H1 (cell line): ENCODE results near the gene KCNJ5.

Source experiments
- ASH2L ChIP-seq: fragments of 200-600, 300-600 bp; sonication (generic); IDR thresholded peaks from one replicate; pipeline ENCODE4 v1.7.1; 2017; ENCODE audit warnings: low read length
- CBX5 ChIP-seq: fragments of 300-800, 300-1000 bp; sonication (generic); IDR thresholded peaks from 2 replicates; pipeline ENCODE4 v1.7.1; 2016; ENCODE audit warnings: antibody characterized with exemption, low read length, low read depth
- CHD1 ChIP-seq: IDR thresholded peaks from 2 replicates; pipeline ENCODE4 v1.6.1; 2012; ENCODE audit warnings: low read depth, low read length, improper control_type of control experiment
- CHD2 ChIP-seq: IDR thresholded peaks from 2 replicates; pipeline ENCODE4 v1.6.1; 2012; ENCODE audit warnings: low read length, improper control_type of control experiment
- CREB1 ChIP-seq: IDR thresholded peaks from 2 replicates; pipeline ENCODE4 v1.6.1; 2012; ENCODE audit warnings: inconsistent platforms
- POLR2A ChIP-seq, 2 experiments: IDR thresholded peaks; 1 replicate in 1 of 2; 2 replicates in 1 of 2; pipeline ENCODE4 v1.6.1; 2011; ENCODE audit warnings: low read depth in 2 of 2, low read length in 2 of 2, mild to moderate bottlenecking in 2 of 2; ENCODE audit errors: control extremely low read depth in 1 of 2
- SIRT6 ChIP-seq: IDR thresholded peaks from one replicate; pipeline ENCODE4 v1.7.1; 2012; ENCODE audit warnings: low read length, inconsistent platforms
- TAF1 ChIP-seq: IDR thresholded peaks from 2 replicates; pipeline ENCODE4 v1.6.1; 2011; ENCODE audit warnings: mild to moderate bottlenecking, low read depth, low read length
- YY1 ChIP-seq: IDR thresholded peaks from 2 replicates; pipeline ENCODE4 v1.6.1; 2011; ENCODE audit warnings: low read depth, mild to moderate bottlenecking, low read length
- ZNF274 ChIP-seq: IDR thresholded peaks from 2 replicates; pipeline ENCODE4 v1.7.0; 2012; ENCODE audit warnings: low read length, borderline replicate concordance; ENCODE audit errors: extremely low read depth
- TF ChIP-seq, protein P1 (sequence below): IDR thresholded peaks from 2 replicates; pipeline ENCODE4 v1.6.1; 2012; ENCODE audit warnings: inconsistent platforms
- TF ChIP-seq, protein P2 (sequence below), 3 experiments: IDR thresholded peaks; 1 replicate in 2 of 3; 2 replicates in 1 of 3; pipeline versions ENCODE4 v1.5.1 to v1.6.1; 2011; ENCODE audit warnings: low read length in 3 of 3, mild to moderate bottlenecking in 3 of 3, inconsistent platforms in 2 of 3, low read depth in 1 of 3, moderate library complexity in 1 of 3; ENCODE audit not compliant: insufficient read depth in 1 of 3; ENCODE audit errors: control extremely low read depth in 1 of 3
- TF ChIP-seq, protein P3 (sequence below): IDR thresholded peaks from 2 replicates; pipeline ENCODE4 v1.6.1; 2011; ENCODE audit warnings: low read length, improper control_type of control experiment

DNA sequence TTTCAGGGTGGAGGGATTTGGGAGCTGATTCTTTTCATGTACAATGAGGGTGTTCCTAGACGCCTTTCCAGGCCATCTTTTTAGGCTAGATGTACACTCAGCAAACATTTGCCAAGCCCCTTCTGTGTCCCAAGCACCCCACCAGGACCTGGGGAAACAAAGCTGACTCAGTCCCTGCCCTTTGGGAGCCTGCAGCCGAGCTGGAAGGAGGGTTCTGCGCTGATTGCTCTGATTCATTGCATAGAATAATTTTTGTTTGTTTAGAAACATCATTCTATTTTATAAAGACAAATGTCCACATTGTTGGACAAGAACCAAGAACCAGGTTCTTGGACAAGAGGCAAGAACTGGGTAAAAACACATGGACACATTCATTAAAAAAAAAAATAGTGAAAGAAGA lies 34.8 kb downstream of the KCNJ5 start:
- no peak for TF ChIP-seq SIRT6
- TF ChIP-seq, protein P1, sequence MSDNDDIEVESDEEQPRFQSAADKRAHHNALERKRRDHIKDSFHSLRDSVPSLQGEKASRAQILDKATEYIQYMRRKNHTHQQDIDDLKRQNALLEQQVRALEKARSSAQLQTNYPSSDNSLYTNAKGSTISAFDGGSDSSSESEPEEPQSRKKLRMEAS = no peak
- TF ChIP-seq, protein P2, sequence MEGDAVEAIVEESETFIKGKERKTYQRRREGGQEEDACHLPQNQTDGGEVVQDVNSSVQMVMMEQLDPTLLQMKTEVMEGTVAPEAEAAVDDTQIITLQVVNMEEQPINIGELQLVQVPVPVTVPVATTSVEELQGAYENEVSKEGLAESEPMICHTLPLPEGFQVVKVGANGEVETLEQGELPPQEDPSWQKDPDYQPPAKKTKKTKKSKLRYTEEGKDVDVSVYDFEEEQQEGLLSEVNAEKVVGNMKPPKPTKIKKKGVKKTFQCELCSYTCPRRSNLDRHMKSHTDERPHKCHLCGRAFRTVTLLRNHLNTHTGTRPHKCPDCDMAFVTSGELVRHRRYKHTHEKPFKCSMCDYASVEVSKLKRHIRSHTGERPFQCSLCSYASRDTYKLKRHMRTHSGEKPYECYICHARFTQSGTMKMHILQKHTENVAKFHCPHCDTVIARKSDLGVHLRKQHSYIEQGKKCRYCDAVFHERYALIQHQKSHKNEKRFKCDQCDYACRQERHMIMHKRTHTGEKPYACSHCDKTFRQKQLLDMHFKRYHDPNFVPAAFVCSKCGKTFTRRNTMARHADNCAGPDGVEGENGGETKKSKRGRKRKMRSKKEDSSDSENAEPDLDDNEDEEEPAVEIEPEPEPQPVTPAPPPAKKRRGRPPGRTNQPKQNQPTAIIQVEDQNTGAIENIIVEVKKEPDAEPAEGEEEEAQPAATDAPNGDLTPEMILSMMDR (IDR thresholded peaks at IDR 0.05; ENCODE audit: control extremely low read depth in 1 of 3, insufficient read depth in 1 of 3, low read depth in 1 of 3, low read length in 3 of 3) = no peak
- no peak for TF ChIP-seq YY1
- TF ChIP-seq ZNF274 = no peak
- no peak for TF ChIP-seq CBX5
- TF ChIP-seq CREB1 = no peak
- TF ChIP-seq CHD2 = no peak
- TF ChIP-seq TAF1 = no peak
- TF ChIP-seq ASH2L = no peak
- TF ChIP-seq POLR2A (IDR thresholded peaks at IDR 0.05; ENCODE audit: control extremely low read depth in 1 of 2, low read depth in 2 of 2, low read length in 2 of 2) = no peak
- TF ChIP-seq, protein P3, sequence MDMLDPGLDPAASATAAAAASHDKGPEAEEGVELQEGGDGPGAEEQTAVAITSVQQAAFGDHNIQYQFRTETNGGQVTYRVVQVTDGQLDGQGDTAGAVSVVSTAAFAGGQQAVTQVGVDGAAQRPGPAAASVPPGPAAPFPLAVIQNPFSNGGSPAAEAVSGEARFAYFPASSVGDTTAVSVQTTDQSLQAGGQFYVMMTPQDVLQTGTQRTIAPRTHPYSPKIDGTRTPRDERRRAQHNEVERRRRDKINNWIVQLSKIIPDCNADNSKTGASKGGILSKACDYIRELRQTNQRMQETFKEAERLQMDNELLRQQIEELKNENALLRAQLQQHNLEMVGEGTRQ = no peak
- TF ChIP-seq CHD1 = no peak
